Measurements from ENCODE around the gene KRT80.
A peak's percentile ranks its signal among the peaks of the same experiment; 100 is the strongest.

Gene KRT80

DNA sequence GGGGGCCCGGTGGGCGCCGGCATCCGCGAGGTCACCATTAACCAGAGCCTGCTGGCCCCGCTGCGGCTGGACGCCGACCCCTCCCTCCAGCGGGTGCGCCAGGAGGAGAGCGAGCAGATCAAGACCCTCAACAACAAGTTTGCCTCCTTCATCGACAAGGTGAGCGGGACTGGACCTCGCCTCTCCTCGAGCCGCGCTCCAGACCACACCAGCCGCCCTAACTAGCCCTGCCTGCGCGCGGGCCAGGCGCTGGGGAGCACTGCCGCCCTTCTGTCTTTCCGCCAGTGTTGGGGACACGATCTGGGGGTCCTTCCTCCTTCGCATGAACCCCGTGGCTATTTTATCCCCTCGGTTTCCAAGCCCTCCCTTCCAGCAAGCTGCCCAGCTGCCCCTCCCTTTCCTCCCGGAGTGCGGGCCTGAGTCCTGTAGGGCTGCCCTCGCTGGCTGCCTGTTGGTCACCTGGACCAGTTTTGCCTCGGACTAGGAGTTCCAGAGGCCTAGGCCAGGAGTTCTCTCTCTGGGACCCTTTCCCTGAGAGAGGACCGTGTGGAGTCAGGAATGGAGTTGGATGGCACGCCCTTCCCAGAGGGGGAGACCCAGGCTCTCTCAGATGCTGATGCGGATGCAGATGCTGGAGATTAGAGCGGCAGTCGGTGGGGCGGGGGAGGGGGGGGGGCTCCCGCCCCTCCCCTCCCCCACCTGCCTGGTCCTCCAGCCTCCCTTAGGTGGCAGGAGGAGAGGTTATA, 41.8 kb upstream of the KRT80 start:
- H3K36me3 ChIP-seq (ENCODE audit: insufficient read depth, low read length) = no peaks in the 10 kb centered on the region
- H3K4me2 ChIP-seq (ENCODE audit: low read length) = no peak overlapping the region
- H3K27me3 ChIP-seq (ENCODE audit: control insufficient read depth, insufficient read depth, low read length) = no peaks in the 10 kb centered on the region
- H3K4me3 ChIP-seq (ENCODE audit: low read length) = no peak overlapping the region
- H3K9me3 ChIP-seq (replicated peaks; ENCODE audit: low read length) = no peaks in the 10 kb centered on the region
- H3K9ac ChIP-seq (ENCODE audit: low read depth, low read length) = no peak overlapping the region
- peaks cover 48% of the 10 kb centered on the region for H3K4me1 ChIP-seq (ENCODE audit: control insufficient read depth, insufficient read depth, low read length)

DNA sequence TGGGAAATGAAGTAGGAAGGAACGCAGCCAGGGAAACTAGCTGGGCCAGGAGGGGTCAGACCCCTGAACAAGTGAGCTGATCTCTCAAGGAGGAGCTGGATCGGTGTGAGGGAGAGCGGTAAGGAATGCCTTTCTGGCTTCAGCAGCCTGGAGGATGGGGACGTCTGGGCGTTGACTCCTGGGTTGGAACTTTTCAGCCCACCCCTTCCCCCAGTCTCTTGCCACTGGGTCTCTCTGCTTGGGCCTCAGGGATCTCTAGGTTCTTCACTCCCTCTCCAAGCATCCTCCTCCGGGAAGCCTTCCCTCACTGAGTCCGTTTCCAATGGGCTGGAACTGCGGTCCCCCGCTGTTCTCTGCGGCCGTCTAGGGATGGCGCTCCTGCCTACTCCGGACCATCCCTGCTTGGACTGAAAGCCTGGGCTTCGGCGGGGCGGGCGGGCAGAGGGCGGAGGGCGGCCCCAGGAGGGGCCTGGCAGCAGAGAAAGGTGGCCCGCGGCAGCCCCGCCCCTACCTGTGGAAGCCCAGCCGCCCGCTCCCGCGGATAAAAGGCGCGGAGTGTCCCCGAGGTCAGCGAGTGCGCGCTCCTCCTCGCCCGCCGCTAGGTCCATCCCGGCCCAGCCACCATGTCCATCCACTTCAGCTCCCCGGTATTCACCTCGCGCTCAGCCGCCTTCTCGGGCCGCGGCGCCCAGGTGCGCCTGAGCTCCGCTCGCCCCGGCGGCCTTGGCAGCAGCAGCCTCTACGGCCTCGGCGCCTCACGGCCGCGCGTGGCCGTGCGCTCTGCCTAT, 41.1 kb upstream of the KRT80 start, which contains the start of gene KRT7:
KRT7 (plus strand) TSS at position 570 of the 788 bp plus-strand sequence; CDS start at position 624, 54 bp downstream.
- H3K36me3 ChIP-seq (ENCODE audit: insufficient read depth, low read length) = no peaks in the 10 kb centered on the region
- peaks cover 52% of the 10 kb centered on the region for H3K4me1 ChIP-seq (ENCODE audit: control insufficient read depth, insufficient read depth, low read length)
- H3K9ac ChIP-seq (ENCODE audit: low read depth, low read length) = no peak within 1 kb of the TSS
- H3K27me3 ChIP-seq (ENCODE audit: control insufficient read depth, insufficient read depth, low read length) = no peaks in the 10 kb centered on the region
- H3K4me3 ChIP-seq (ENCODE audit: low read length) = no peak within 1 kb of the TSS
- H3K9me3 ChIP-seq (replicated peaks; ENCODE audit: low read length) = no peaks in the 10 kb centered on the region
- no peak within 1 kb of the TSS for H3K4me2 ChIP-seq (ENCODE audit: low read length)

DNA sequence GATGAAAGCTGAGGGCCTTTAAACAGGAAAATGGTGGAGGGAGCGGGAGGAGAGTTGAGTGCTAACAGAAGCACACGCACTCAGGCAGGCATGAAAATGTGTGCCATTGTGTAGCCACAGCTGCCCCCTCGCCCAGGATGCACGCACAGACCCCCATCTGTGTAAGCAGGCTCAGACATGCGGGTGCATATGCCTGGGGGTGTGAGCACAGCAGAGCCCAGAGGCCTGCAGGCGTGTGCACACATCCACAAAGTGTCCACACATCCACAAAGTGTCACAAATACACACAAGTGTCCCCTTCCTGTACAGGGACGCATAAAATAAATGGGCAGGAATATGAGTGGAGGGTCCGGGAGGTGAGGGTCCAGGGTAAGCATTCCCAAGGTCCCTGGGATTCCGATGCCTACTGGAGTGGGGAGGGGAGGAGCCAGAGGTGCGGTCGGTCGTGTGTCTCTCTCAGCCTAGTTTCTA, 40.4 kb upstream of the KRT80 start:
- Histone ChIP-seq H3K9ac (ENCODE audit: low read depth, low read length) (peak overlapping the region; percentile 83), H3K27me3 (ENCODE audit: control insufficient read depth, insufficient read depth, low read length) (no peaks in the 10 kb centered on the region), H3K4me3 (ENCODE audit: low read length) (no peak overlapping the region), H3K36me3 (ENCODE audit: insufficient read depth, low read length) (no peaks in the 10 kb centered on the region), H3K4me1 (ENCODE audit: control insufficient read depth, insufficient read depth, low read length) (peaks cover 52% of the 10 kb centered on the region), H3K4me2 (ENCODE audit: low read length) (no peak overlapping the region), H3K9me3 (replicated peaks; ENCODE audit: low read length) (no peaks in the 10 kb centered on the region)

DNA sequence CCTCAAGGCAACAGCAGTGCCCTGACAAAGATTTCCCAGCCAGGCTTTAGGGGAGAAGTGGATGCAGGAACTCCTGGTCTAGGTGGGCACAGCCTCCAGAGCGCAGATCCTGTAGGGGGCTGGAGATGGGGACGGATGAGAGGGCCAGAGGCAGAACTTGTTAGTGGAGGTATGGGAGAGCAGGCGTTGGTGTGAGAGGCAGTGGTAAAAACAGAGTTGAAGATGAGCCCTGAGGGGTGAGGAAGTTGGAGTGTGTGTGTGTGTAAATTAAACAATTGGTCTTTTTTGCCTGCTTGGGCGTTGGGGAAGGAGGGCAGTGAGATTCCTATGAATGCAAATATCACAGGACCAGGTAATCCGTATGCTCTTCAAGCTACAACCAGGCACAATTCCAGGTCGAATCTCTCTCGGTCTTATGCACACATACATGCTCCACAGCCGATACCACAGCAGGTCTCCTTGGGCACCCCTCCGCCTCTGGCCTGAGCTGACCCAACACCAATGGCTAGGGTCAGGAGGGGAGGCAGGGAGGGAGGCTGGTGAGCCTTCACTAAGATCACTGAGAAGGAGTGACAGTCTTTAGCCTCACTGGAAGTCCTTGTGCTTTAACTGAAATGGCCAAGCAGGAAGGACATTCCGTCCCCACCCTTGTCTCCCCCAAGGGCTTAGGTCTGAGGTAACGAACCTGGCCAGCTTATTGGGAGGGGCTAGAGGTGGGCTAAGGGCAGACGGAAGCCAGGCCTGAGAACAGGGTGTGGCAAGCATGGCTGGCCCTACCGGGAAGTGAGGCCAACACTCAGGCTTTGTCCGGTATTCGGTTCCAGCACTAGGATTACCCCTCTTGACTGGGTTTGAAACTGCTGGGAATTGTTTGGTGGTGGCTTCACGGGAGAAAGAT, 39.7 kb upstream of the KRT80 start:
- Histone ChIP-seq H3K4me2 (ENCODE audit: low read length) (peak overlapping the region; percentile 60), H3K36me3 (ENCODE audit: insufficient read depth, low read length) (no peaks in the 10 kb centered on the region), H3K9ac (ENCODE audit: low read depth, low read length) (peak overlapping the region; percentile 83), H3K27me3 (ENCODE audit: control insufficient read depth, insufficient read depth, low read length) (no peaks in the 10 kb centered on the region), H3K4me1 (ENCODE audit: control insufficient read depth, insufficient read depth, low read length) (peaks cover 52% of the 10 kb centered on the region), H3K9me3 (replicated peaks; ENCODE audit: low read length) (no peaks in the 10 kb centered on the region), H3K4me3 (ENCODE audit: low read length) (no peak overlapping the region)

DNA sequence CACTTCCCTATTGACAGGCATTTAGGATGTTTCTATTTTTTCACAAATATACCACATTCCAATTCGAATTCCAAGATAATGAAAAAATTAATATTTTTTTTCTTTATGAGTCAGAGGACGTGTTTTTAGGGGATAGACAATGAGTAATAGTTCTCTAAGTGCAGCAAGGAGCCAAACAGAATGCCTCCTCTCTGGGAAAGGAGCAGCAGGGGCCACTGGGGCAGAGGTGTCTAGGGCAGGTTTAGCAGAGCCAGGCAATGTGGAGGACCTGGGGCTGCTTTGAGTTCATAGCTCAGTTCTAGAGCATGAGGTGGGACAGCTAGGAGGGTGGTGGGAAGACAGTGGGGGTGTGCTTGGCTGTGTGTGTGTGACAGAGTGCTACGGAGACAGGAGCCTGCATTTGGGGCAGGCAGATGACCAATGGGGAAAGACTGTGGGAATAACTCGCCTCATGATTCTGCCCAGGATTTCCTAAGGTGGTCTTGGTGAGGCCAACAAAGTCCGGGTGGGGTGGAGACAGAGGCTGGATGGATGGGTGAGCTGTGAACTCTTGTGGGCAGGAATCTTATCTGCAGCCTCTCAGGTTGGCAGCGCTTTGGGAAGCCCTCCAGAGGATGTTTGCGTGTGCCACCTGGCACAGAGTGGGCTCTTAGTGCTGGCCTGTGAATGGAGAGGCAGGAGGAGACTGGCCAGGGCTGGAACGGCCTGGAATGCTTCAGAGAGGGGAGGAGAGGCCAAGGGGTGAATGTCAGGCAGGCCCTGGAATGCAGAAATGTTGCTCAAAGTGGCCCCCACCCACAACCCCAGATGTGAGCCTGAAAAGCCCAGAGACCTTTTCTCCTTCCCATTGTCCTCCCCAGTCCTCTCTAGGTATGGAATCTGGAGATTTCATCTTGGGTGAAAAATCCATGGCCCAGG, 38.8 kb upstream of the KRT80 start:
- Histone ChIP-seq H3K9ac (ENCODE audit: low read depth, low read length) (peak overlapping the region; percentile 83), H3K4me3 (ENCODE audit: low read length) (peak overlapping the region; percentile 13), H3K36me3 (ENCODE audit: insufficient read depth, low read length) (no peaks in the 10 kb centered on the region), H3K4me2 (ENCODE audit: low read length) (peak overlapping the region; percentile 60), H3K27me3 (ENCODE audit: control insufficient read depth, insufficient read depth, low read length) (no peaks in the 10 kb centered on the region), H3K9me3 (replicated peaks; ENCODE audit: low read length) (no peaks in the 10 kb centered on the region), H3K4me1 (ENCODE audit: control insufficient read depth, insufficient read depth, low read length) (peaks cover 47% of the 10 kb centered on the region)

DNA sequence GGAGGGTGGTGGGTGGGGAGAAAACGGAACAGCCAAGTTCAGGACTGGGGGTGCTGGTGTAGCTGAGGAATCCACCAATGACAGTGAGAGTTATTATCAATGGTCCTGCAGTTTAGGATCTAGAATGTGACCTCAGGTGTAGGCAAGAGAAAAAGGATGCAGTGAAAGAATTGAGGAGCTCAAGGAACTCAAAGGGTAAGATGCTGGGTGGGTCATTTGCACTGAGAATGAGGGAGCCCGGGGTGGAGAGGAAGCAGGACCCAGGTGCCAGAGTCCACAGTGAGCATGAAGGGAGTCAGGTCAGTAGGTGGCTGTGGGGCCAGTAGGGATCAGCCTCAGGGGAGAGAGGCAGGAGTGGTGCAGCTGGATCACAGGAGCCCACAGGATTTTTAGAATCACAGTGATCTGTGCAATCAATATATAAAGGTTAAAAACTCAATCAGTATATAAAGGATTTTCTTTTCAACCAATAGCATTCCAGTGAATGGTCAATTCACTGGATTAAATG, 38.1 kb upstream of the KRT80 start:
- no peaks in the 10 kb centered on the region for H3K27me3 ChIP-seq (ENCODE audit: control insufficient read depth, insufficient read depth, low read length)
- H3K4me1 ChIP-seq (ENCODE audit: control insufficient read depth, insufficient read depth, low read length) = peaks cover 40% of the 10 kb centered on the region

DNA sequence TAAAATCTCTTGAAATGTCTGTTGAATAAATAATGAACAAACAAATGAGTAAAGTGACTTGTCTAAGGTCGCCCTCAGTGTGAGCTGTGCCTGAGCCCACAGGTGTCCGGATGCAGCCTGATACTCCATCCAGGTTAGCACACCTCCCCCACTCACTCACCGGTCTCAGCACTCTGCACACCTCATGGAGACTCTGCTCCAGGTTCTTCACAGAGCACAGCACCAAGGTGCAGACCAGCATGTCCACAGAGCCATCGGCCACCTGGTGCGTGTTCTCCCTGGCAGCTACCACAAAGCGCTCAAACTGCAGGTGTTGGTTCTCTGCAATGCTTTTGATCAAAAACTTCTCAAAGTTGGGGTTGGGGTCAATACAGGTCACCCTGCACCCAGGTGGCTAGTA, 37.1 kb upstream of the KRT80 start:
- H3K4me2 ChIP-seq (ENCODE audit: low read length) = no peak overlapping the region
- peaks cover 5% of the 10 kb centered on the region for H3K9me3 ChIP-seq (replicated peaks; ENCODE audit: low read length)
- no peak overlapping the region for H3K9ac ChIP-seq (ENCODE audit: low read depth, low read length)
- peaks cover 42% of the 10 kb centered on the region for H3K4me1 ChIP-seq (ENCODE audit: control insufficient read depth, insufficient read depth, low read length)
- H3K27me3 ChIP-seq (ENCODE audit: control insufficient read depth, insufficient read depth, low read length) = no peaks in the 10 kb centered on the region
- no peaks in the 10 kb centered on the region for H3K36me3 ChIP-seq (ENCODE audit: insufficient read depth, low read length)
- no peak overlapping the region for H3K4me3 ChIP-seq (ENCODE audit: low read length)

More for the DNA sequence above, 38.1 kb upstream of the KRT80 start:
- Histone ChIP-seq H3K4me2 (ENCODE audit: low read length) (peak overlapping the region; percentile 23), H3K9ac (ENCODE audit: low read depth, low read length) (peak overlapping the region; percentile 74), H3K9me3 (replicated peaks; ENCODE audit: low read length) (no peaks in the 10 kb centered on the region), H3K36me3 (ENCODE audit: insufficient read depth, low read length) (no peaks in the 10 kb centered on the region), H3K4me3 (ENCODE audit: low read length) (peak overlapping the region; percentile 16)

DNA sequence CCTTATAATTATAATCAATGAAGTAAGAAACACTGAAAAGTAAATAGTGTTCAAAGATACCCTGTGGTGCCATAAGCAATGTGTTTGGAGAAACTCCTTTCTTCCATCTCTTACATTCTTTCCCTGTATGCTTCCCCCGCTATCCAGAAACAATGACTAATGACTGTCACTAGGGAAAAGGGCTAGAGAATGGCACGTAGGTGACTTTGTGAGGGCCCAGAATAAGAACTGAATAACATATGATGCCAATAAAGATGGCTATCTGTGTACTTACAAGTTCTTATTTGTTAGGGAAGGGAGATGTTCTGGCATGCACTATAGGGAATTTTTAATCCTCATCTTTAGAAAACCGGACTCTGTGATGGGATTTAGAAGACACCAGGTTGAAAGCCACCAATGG, 36.6 kb upstream of the KRT80 start:
- Histone ChIP-seq H3K4me2 (ENCODE audit: low read length) (no peak overlapping the region), H3K4me1 (ENCODE audit: control insufficient read depth, insufficient read depth, low read length) (peaks cover 47% of the 10 kb centered on the region), H3K9me3 (replicated peaks; ENCODE audit: low read length) (peaks cover 5% of the 10 kb centered on the region), H3K36me3 (ENCODE audit: insufficient read depth, low read length) (no peaks in the 10 kb centered on the region), H3K27me3 (ENCODE audit: control insufficient read depth, insufficient read depth, low read length) (no peaks in the 10 kb centered on the region), H3K4me3 (ENCODE audit: low read length) (no peak overlapping the region), H3K9ac (ENCODE audit: low read depth, low read length) (no peak overlapping the region)

DNA sequence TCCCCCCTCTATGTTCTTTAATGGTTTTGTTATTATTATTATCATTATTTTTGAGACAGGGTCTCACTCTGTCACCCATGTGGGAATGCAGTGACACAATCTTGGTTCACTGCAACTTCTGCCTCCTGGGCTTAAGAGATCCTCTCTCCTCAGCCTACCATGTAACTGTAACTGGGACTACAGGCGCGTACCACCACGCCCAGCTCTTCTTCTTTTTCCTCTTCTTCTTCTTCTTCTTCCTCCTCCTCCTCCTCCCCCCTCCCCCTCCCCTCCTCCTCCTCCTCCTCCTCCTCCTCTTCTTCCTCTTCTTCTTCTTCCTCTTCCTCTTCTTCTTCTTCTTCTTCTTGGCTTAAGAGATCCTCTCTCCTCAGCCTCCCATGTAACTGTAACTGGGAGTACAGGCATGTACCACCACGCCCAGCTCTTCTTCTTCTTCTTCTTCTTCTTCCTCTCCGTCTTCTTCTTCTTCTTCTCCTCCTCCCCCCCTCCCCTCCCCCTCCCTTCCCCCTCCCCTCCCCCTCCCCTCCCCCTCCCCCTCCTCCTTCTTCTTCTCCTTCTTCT, 35.9 kb upstream of the KRT80 start:
- no peaks in the 10 kb centered on the region for H3K36me3 ChIP-seq (ENCODE audit: insufficient read depth, low read length)
- no peak overlapping the region for H3K9ac ChIP-seq (ENCODE audit: low read depth, low read length)
- peaks cover 53% of the 10 kb centered on the region for H3K4me1 ChIP-seq (ENCODE audit: control insufficient read depth, insufficient read depth, low read length)
- H3K9me3 ChIP-seq (replicated peaks; ENCODE audit: low read length) = peaks cover 5% of the 10 kb centered on the region
- no peaks in the 10 kb centered on the region for H3K27me3 ChIP-seq (ENCODE audit: control insufficient read depth, insufficient read depth, low read length)
- H3K4me3 ChIP-seq (ENCODE audit: low read length) = no peak overlapping the region
- H3K4me2 ChIP-seq (ENCODE audit: low read length) = no peak overlapping the region

DNA sequence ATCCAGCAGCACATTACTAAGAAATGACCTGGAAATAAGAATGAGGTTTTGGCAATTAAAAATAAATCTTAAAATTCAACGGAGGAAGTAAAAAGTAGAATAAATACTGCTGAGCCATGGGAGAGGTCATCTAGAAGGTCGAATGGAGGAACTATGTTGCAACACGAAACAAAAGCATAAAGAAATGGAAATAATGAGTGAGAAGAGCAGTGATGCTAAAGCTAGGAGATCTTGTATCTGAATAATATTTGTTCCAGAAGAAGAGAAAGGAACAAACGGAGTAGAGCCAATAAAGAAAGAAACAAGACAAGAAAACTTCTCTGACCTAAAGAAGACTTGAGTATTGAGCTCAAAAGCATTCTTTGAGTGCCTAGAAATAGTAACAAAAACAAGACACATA, 34.6 kb upstream of the KRT80 start:
- H3K36me3 ChIP-seq (ENCODE audit: insufficient read depth, low read length) = no peaks in the 10 kb centered on the region
- peaks cover 5% of the 10 kb centered on the region for H3K9me3 ChIP-seq (replicated peaks; ENCODE audit: low read length)
- H3K4me1 ChIP-seq (ENCODE audit: control insufficient read depth, insufficient read depth, low read length) = peaks cover 55% of the 10 kb centered on the region
- no peak overlapping the region for H3K9ac ChIP-seq (ENCODE audit: low read depth, low read length)
- no peaks in the 10 kb centered on the region for H3K27me3 ChIP-seq (ENCODE audit: control insufficient read depth, insufficient read depth, low read length)
- H3K4me3 ChIP-seq (ENCODE audit: low read length) = no peak overlapping the region
- H3K4me2 ChIP-seq (ENCODE audit: low read length) = no peak overlapping the region
